ENCODE results near the gene C19orf25. TPM values are rescaled to one million over a fixed set of nuclear protein-coding genes. Genes with fewer than 3 reads are reported as not detected.

Gene C19orf25
- polyA plus RNA-seq, 1 of the 3 experiments (the other 2 are of a cell fraction) = 25.3 TPM

DNA sequence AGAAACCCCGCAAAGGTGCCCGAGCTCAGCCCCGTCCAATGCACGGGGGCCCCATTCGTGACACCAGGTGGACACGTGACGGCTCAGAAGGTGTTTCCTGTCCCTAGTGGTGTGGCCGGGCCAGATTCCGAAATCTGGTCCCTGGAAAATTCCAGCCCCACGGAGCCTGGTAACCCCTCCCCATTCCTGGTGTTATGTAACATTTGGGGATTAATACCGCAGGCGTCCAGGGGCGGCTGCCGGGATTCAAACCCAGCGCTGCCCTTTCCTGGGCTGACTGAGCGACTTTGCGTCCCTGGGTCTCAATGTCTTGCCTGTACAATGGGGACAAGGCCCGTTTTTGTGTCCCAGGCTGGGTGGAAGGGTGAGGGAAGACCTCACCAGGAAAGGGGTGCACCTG, 43.8 kb upstream of the C19orf25 start:
- 45% methylated on average over 4 of the region's 18 CpGs for WGBS (ENCODE audit: low lambda C conversion rate)
- no peak for TF ChIP-seq NRF1 (IDR thresholded peaks at IDR 0.05; ENCODE audit: low read depth, low read length)
- TF ChIP-seq, protein P1, sequence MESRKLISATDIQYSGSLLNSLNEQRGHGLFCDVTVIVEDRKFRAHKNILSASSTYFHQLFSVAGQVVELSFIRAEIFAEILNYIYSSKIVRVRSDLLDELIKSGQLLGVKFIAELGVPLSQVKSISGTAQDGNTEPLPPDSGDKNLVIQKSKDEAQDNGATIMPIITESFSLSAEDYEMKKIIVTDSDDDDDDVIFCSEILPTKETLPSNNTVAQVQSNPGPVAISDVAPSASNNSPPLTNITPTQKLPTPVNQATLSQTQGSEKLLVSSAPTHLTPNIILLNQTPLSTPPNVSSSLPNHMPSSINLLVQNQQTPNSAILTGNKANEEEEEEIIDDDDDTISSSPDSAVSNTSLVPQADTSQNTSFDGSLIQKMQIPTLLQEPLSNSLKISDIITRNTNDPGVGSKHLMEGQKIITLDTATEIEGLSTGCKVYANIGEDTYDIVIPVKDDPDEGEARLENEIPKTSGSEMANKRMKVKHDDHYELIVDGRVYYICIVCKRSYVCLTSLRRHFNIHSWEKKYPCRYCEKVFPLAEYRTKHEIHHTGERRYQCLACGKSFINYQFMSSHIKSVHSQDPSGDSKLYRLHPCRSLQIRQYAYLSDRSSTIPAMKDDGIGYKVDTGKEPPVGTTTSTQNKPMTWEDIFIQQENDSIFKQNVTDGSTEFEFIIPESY (IDR thresholded peaks at IDR 0.05; ENCODE audit: borderline replicate concordance, low read depth) = no peak
- no peak for TF ChIP-seq CHD2 (IDR thresholded peaks at IDR 0.05; ENCODE audit: low read length, partially characterized antibody)
- no peak for TF ChIP-seq ELF1 (IDR thresholded peaks at IDR 0.05)
- no peak for TF ChIP-seq FOXM1 (IDR thresholded peaks at IDR 0.05; ENCODE audit: low read depth)
- TF ChIP-seq, protein P2, sequence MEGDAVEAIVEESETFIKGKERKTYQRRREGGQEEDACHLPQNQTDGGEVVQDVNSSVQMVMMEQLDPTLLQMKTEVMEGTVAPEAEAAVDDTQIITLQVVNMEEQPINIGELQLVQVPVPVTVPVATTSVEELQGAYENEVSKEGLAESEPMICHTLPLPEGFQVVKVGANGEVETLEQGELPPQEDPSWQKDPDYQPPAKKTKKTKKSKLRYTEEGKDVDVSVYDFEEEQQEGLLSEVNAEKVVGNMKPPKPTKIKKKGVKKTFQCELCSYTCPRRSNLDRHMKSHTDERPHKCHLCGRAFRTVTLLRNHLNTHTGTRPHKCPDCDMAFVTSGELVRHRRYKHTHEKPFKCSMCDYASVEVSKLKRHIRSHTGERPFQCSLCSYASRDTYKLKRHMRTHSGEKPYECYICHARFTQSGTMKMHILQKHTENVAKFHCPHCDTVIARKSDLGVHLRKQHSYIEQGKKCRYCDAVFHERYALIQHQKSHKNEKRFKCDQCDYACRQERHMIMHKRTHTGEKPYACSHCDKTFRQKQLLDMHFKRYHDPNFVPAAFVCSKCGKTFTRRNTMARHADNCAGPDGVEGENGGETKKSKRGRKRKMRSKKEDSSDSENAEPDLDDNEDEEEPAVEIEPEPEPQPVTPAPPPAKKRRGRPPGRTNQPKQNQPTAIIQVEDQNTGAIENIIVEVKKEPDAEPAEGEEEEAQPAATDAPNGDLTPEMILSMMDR (IDR thresholded peaks at IDR 0.05) = no peak
- TF ChIP-seq EP300 (IDR thresholded peaks at IDR 0.05; ENCODE audit: borderline replicate concordance in 1 of 2, low read depth in 1 of 2, low read length in 1 of 2) = no peak
- no peak for TF ChIP-seq GABPA (IDR thresholded peaks at IDR 0.05; ENCODE audit: low read depth)
- TF ChIP-seq SMC3 (IDR thresholded peaks at IDR 0.05; ENCODE audit: low read depth, low read length) = no peak

DNA sequence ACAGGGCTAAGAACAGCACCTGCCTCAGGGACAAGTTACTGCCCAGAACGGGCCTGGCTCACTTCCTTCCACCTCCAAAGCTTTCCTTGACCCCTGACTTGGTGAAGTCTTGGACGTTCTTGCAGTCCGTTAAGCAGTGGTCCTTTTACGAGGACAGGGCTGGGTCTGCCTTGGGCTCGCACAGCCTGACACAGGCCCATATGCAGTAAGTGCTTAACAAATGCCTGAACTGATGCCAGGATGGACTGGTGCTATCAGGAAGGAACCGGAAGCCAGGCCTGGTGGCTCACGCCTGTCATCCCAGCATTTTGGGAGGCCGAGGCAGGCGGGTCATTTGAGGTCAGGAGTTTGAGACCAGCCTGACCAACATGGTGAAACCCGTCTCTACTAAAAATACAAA, 43.0 kb upstream of the C19orf25 start:
- H3K4me3 ChIP-seq (ENCODE audit: low read depth in 2 of 2, low read length in 1 of 2) = no peak overlapping the region
- no peaks in the 10 kb centered on the region for H3K4me1 ChIP-seq (ENCODE audit: control insufficient read depth in 1 of 2, insufficient read depth in 2 of 2, low read depth in 1 of 2, low read length in 1 of 2)
- H2AFZ ChIP-seq (ENCODE audit: low read depth) = no peak overlapping the region
- ChIA-PET POLR2A (interaction anchor here (1.1 kb wide), 1 partner anchor 69 kb away, joined by 3 read pairs; no protein-coding TSS in a partner anchor), CTCF (interaction anchor here (1.0 to 2.3 kb wide), 4 partner anchors 10 to 24 kb away, joined by 3 to 14 read pairs (median 4); partner anchors contain the start of gene ADAMTSL5)
- no peak overlapping the region for H3K9ac ChIP-seq
- H4K20me1 ChIP-seq (ENCODE audit: insufficient read depth) = no peaks in the 10 kb centered on the region
- no peaks in the 10 kb centered on the region for H3K9me3 ChIP-seq
- DNase-seq = no peak
- no peak overlapping the region for H3K4me2 ChIP-seq
- peaks cover 42% of the 10 kb centered on the region for H3K27me3 ChIP-seq (ENCODE audit: insufficient read depth)
- WGBS (ENCODE audit: low lambda C conversion rate) = 84% methylated on average over 9 of the region's 10 CpGs
- TF ChIP-seq MEF2A (IDR thresholded peaks at IDR 0.05; ENCODE audit: borderline replicate concordance, low read depth) (no peak), SIN3A (IDR thresholded peaks at IDR 0.05; ENCODE audit: borderline replicate concordance, low read depth, low read length) (no peak), EP300 (IDR thresholded peaks at IDR 0.05; ENCODE audit: borderline replicate concordance in 1 of 2, low read depth in 1 of 2, low read length in 1 of 2) (no peak), RCOR1 (IDR thresholded peaks at IDR 0.05; ENCODE audit: low read length) (no peak), TAF1 (IDR thresholded peaks at IDR 0.05; ENCODE audit: borderline replicate concordance, low read depth, low read length) (no peak), TEAD4 (IDR thresholded peaks at IDR 0.05; ENCODE audit: borderline replicate concordance, insufficient read depth) (no peak), JUND (IDR thresholded peaks at IDR 0.05) (no peak), NRF1 (IDR thresholded peaks at IDR 0.05; ENCODE audit: low read depth, low read length) (no peak), FOXJ3 (CRISPR knock-in tag; IDR thresholded peaks at IDR 0.05) (no peak), FOXM1 (IDR thresholded peaks at IDR 0.05; ENCODE audit: low read depth) (no peak), NFIC (IDR thresholded peaks at IDR 0.05; ENCODE audit: borderline replicate concordance) (no peak), USF1 (IDR thresholded peaks at IDR 0.05; ENCODE audit: borderline replicate concordance, low read depth) (no peak), ELF1 (IDR thresholded peaks at IDR 0.05) (no peak)
- TF ChIP-seq, protein P2 (IDR thresholded peaks at IDR 0.05) = no peak
- TF ChIP-seq, protein P1 (IDR thresholded peaks at IDR 0.05; ENCODE audit: borderline replicate concordance, low read depth) = no peak
- no peaks in the 10 kb centered on the region for H3K79me2 ChIP-seq (ENCODE audit: insufficient read depth)
- H3K27ac ChIP-seq (ENCODE audit: low read depth in 2 of 2, low read length in 1 of 2) = no peak overlapping the region
- H3K9me2 ChIP-seq = no peaks in the 10 kb centered on the region
- peaks cover 6% of the 10 kb centered on the region for H3F3A ChIP-seq (replicated peaks; ENCODE audit: insufficient read depth)
- H3K36me3 ChIP-seq (replicated peaks in 1 of 2; ENCODE audit: control insufficient read depth in 1 of 2, insufficient read depth in 2 of 2, low read length in 1 of 2) = no peaks in the 10 kb centered on the region

More for the DNA sequence above, 43.8 kb upstream of the C19orf25 start:
- Histone ChIP-seq H3K4me3 (ENCODE audit: low read depth in 2 of 2, low read length in 1 of 2) (no peak overlapping the region), H3K4me2 (no peak overlapping the region), H3K9ac (no peak overlapping the region), H3K9me3 (no peaks in the 10 kb centered on the region), H3K9me2 (no peaks in the 10 kb centered on the region), H3K36me3 (replicated peaks in 1 of 2; ENCODE audit: control insufficient read depth in 1 of 2, insufficient read depth in 2 of 2, low read length in 1 of 2) (no peaks in the 10 kb centered on the region), H3F3A (replicated peaks; ENCODE audit: insufficient read depth) (peaks cover 6% of the 10 kb centered on the region), H3K27ac (ENCODE audit: low read depth in 2 of 2, low read length in 1 of 2) (no peak overlapping the region), H3K4me1 (ENCODE audit: control insufficient read depth in 1 of 2, insufficient read depth in 2 of 2, low read depth in 1 of 2, low read length in 1 of 2) (no peaks in the 10 kb centered on the region), H3K79me2 (ENCODE audit: insufficient read depth) (no peaks in the 10 kb centered on the region), H2AFZ (ENCODE audit: low read depth) (no peak overlapping the region), H3K27me3 (ENCODE audit: insufficient read depth) (peaks cover 50% of the 10 kb centered on the region), H4K20me1 (ENCODE audit: insufficient read depth) (no peaks in the 10 kb centered on the region)
- CTCF ChIA-PET = interaction anchor here (0.7 to 2.3 kb wide), 2 partner anchors 23 to 274 kb away, joined by 3 to 14 read pairs; no protein-coding TSS in a partner anchor
- POLR2A ChIA-PET = no interaction called here
- no peak for DNase-seq

Measured in SK-N-SH (cell line).